ELF-1 (cell line): Measurements from ENCODE around the gene BLVRA.
"Not testable (repeated sequence)": the region's sequence is repeated elsewhere in the genome, so short reads cannot be mapped to it uniquely, and the experiment has no call there.

Experiments
- DNase-seq: peaks from one replicate; pipeline ENCODE4 v3.0.0-alpha.2; 2016; ENCODE audit warnings: low read depth, low spot score

Gene BLVRA, protein sequence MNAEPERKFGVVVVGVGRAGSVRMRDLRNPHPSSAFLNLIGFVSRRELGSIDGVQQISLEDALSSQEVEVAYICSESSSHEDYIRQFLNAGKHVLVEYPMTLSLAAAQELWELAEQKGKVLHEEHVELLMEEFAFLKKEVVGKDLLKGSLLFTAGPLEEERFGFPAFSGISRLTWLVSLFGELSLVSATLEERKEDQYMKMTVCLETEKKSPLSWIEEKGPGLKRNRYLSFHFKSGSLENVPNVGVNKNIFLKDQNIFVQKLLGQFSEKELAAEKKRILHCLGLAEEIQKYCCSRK

DNA sequence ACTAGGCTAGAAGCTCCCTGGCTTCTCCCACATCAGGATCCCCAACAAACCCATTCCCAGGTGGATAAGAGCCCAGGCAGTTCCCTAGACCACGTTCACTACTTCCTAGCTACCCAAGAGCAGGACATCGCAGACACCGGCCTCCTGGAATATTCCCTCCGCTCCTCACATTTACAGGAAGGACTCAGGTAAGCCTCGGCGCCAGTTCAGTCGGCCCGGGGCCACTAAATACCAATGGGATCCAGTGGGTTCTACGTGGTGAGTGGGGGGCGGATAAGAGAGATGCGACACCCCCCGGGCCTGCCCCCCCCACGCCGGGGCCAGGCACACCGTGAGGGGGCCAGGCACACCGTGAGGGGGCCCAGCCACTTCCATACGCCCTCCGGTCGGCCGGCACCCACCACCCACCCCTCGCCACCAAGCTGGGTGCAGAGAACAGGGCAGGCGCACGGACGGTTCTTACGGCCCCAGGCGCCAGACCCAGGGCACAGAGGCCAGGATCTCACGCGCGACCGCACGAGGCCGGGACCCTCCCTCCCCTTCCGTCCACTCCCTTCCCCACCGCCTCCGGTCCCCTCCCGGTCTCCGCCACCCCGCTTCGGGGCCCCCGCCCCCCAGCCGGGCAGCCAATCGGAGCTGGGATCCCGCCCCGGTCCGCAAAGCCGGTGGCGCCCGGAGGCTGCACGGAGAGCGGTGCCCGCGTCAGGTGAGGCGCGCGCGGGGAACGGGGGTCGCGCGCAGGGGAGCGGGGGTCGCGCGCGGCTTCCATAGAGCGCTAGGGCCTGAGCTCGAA, at the start of gene BLVRA:
Gene BLVRA, plus strand, starts transcription at position 652 of the 793 bp plus-strand sequence. CDS start 12,479 bp downstream, outside the sequence.
- peak; percentile 17 for DNase-seq

DNA sequence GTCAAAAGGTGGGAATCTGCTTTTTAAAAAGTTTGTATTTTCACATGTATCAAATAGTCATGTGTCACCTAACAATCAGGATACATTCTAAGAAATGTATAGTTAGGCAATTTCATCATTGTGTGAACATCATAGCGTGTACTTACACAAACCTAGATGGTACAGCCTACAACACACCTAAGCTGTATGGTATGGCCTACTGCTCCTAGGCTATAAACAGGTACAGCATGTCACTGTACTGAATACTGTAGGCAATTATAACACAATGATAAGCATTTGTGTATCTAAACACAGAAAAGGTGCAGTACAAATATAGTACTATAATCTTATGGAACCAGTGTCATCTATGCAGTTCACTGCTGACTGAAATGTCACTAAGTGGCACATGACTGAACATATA, 47.0 kb upstream of the BLVRA start:
- no peak for DNase-seq

DNA sequence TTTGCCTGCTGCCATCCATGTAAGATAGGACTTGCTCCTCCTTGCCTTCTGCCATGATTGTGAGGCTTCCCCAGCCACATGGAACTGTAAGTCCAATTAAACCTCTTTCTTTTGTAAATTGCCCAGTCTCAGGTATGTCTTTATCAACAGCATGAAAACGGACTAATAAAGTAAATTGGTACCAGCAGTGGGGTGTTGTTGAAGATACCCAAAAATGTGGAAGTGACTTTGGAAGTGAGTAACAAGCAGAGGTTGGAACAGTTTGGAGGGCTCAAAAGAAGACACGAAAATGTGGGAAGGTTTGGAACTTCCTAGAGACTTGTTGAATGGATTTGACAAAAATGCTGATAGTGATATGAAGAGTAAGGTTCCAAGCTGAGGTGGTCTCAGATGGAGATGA, 42.5 kb upstream of the BLVRA start:
- DNase-seq: not testable (repeated sequence)

DNA sequence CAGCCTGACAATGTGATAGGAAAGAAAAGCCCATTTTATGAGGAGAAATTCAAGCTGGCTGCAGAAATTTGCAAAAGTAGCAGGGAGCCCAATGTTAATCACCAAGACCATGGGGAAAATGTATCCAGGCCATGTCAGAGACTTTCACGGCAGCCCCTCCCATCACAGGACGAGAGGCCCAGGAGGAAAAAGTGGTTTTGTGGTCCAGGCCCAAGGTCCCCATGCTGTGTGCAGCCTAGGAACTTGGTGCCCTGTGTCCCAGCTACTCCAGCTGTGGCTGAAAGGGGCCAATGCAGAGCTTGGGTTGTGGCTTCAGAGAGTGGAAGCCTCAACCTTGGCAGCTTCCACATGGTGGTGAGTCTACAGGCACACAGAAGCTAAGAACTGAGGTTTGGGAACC, 41.9 kb upstream of the BLVRA start:
- DNase-seq: no peak

DNA sequence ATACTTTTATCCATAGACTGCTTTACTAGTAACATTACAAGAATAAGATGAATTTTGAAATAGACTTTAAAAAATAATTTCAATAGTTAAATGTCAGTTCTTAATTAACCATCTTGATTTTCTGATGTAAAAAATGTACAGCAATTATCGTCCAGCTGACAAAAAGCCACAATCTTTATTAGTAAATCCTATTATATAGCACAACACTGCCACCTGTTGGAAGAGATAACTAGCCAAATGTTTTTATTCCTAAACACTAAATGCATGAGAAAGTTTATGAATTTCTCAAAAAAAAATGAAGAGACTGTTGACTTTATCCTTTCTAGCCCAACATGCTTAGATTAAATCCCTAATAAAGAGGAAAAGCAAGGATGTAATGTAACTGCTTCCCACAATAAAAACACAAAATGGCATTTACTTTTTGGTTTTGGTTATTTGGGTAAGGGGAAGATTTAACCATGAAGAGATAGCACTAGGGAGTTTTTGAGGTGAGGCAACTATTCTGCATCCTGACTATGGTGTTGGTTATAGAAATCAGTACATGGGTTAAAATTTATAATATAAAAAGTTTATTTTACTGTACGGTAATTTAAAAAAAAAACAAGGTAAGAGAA, 37.2 kb upstream of the BLVRA start:
- no peak for DNase-seq

DNA sequence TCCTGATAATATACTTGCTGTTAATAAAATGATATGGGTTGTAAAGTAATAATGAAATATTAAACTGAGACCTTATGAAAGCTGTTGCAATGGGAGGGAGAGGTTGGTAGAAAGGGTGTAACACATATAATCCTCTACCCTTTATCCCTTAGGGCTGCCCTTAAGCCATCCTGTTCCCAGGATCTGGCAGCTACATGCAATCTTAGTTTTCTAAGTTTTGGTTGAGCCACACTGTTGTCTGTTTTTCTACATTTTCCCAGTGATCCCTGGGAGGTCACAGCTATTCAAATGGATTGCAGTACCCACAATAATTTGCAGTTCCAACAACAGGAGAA, 35.5 kb upstream of the BLVRA start:
- no peak for DNase-seq

DNA sequence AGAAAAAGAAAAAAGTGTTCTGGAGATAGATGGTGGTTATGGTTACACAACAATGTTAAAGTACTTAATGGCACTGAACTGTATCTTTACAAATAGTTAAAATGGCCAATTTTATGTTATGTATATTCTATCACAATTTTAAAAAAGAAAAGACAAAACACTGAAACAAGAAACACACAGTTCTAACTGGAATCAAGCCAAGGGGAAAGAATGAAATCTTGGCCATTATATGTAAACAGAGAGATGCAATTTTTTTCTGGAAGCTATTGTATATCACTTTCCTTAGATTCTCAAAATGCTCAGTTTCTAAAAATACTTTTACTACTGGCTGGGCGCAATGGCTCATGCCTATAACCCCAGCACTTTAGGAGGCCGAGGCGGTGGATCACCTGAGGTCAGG, 33.2 kb upstream of the BLVRA start:
- DNase-seq: no peak

DNA sequence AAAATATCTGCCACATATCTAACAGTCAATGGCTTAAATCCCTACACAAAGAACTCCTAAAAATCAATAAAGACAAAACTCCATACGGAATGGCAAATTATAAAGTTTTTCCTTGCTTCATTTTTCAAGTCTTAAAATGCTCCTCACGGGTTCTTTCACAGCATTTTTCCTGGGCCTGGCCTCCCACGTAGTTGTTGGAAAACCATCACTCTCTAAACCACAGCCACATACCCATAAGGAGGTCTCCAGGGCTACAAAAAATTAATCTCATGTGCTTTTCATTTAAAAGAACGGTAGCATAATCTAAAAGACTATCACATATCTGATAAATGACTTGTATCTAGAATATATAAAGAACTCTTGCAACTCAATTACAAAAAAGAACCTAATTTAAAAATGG, 32.0 kb upstream of the BLVRA start:
- no peak for DNase-seq

DNA sequence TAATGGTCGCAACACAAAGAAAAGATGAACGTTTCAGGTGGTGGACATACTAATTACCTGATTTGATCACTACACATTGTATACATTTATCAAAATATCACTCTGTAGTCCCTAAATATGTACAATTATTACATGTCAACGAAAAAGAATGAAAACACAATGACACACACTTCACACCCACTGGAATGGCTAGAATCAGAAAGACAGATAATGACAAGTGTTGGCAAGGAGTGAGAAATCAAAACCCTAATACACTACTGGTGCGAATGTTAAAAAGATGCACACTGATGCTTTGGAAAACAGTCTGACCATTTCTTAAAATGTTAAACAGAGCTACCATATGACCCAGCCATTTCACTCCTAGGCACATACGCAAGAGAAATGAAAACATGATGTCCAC, 31.5 kb upstream of the BLVRA start:
- no peak for DNase-seq

DNA sequence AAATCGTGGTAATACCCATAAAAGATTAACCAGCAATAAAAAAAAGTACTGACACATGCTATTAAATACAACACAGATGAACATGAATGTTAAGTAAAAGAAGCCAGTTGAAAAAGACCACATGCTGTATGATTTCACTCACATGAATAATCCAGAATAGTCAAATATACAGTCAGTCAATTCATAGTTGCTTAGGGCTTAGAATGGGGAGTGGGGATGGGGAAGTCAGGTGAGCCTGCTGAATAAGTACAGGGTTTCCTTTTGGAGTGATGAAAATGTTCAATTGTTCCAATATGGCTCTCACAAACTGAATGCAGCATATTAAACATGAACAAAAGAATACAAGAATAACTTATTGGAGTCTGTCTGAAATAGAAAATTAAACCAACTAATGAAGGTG, 31.0 kb upstream of the BLVRA start:
- DNase-seq: no peak

DNA sequence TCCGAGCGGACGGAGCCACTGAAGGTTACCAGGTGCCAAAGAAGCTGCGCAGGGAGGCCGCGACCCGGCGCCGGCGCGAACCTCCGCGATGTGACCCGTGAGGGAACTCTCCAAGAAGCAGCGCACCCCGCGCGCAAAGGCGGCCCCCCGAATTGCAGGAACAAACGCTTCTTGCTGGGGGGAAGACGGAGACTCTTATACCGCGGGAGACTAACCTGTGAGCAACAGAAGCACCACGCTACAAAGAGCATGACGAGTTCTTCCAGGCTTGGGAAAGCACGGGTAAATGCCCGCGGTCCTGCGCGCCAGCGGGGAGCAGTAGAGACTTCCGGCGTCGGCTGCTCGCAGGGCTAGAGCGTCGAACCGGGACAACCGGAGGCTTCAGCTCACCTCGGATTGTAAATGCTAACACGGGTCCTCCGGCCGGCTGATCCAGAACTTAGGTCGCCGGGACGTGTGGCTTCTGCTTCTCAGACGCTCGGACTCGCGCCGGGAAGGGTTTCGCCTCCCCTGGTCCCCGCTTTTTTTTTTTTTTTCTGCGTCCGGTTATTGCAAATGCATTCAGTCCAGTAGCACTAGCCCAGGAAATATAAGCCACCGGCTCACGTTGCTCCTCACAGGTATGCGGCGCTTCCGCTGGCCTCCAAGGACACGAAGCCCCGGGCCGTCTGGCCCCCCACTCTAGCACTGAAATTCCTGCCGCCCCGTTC, 29.1 kb upstream of the BLVRA start, which contains the start of gene COA1:
Gene COA1, minus strand, starts transcription at position 310 of the 710 bp plus-strand sequence. CDS start 80,909 bp downstream, outside the sequence.
- peak; percentile 94 for DNase-seq

DNA sequence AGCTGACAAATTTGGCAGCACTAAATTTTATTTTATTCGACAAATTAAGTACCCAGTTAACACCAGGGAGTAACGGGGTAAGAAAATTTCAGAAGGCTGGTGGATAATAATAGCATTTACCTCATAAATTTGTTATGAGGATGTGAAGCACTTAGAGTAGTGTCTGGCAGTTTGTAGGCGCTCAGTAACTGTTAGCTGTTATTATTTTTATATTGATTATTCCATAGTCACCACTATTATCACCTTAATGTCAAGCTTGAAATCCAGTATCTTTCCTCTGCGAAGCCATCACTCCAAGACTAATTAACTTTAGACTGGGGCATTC, 28.6 kb upstream of the BLVRA start:
- DNase-seq: no peak

DNA sequence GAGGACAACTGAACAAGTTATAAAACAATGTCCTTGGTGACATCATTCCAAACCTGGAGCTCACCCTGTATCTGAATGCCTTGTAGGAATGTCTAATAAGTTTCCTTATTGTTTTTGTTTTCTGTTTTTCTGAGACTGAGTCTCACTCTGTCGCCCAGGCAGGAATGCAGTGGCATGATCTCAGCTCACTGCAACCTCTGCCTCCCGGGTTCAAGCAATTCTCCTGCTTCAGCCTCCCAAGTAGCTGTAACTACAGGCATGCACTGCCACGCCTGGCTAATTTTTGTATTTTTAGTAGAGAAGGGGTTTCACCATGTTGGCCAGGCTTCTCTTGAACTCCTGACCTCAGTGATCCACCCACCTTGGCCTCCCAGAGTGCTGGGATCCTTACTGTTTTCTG, 27.0 kb upstream of the BLVRA start:
- not testable (repeated sequence) for DNase-seq

DNA sequence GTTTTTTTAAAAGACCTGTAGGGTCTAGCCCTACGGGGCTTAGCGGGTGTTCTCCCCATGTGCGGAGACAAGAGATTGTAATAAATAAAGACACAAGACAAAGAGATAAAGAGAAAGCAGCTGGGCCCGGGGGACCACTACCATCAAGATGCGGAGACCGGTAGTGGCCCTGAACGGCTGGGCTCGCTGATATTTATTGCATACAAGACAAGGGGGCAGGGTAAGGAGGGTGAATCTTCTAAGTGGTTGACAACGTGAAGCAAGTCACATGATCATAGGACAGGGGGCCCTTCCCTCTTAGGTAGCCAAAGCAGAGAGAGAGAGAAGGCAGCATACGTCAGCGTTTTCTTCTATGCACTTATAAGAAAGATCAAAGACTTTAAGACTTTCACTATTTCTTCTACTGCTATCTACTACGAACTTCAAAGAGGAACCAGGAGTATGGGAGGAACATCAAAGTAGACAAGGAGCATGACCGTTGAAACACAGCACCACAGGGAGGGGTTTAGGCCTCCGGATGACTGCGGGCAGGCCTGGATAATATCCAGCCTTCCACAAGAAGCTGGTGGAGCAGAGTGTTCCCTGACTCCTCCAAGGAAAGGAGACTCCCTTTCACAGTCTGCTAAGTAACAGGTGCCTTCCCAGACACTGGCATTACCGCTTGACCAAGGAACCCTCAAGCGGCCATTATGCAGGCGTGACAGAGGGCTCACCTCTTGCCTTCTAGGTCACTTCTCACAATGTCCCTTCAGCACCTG, 23.7 kb upstream of the BLVRA start:
- DNase-seq: not testable (repeated sequence)

DNA sequence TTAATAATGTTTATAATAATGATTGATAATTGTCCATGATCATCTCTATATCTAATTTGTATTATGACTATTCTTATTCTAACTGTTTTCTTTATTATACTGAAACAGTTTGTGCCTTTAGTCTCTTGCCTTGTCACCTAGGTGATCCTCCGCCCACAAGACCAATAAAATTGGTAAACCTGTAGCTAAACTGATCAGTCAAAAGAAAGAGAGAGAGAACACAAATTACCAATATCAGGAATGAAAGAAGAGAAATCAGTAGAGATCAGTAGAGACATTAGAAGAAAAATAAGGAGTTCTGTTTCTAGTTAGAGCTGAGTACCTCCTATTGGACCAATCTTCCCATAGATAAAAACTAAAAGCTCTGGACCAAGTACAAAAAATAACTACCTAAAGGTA, 23.1 kb upstream of the BLVRA start:
- no peak for DNase-seq

DNA sequence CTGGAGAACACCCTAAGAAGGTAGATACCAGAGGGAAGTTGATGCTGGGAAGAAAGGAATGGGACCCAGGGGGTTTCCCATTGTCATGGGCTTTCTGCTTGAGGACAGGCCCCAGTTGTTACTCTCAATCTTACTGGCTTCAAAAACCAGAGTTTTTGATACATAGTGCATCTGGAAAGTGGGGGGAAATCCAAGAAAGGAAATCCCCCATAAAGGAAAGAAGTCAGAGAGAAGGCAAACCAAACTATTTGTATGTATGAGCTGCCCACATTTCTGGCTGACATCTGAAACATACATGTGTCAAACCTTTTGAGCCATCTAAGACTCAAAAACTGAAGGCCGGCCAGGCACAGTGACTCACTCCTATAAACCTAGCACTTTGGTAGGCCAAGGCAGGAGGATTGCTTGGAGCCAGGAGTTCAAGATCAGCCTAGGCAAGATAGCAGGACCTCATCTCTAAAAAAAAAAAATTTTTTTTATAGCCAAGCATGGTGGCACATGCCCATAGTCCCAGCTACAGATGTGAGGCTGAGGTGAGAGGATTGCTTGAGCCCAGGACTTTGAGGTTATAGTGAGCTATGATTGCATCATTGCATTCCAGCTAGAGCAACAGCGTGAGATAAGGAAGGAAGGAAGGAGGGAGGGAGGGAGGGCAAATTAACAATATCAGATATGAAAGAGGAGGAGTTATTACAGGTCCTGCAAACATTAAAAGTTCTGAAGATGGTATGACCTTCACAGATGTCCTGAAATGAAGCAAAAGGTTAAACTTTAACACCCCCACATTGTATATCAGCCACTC, 22.5 kb upstream of the BLVRA start:
- no peak for DNase-seq

DNA sequence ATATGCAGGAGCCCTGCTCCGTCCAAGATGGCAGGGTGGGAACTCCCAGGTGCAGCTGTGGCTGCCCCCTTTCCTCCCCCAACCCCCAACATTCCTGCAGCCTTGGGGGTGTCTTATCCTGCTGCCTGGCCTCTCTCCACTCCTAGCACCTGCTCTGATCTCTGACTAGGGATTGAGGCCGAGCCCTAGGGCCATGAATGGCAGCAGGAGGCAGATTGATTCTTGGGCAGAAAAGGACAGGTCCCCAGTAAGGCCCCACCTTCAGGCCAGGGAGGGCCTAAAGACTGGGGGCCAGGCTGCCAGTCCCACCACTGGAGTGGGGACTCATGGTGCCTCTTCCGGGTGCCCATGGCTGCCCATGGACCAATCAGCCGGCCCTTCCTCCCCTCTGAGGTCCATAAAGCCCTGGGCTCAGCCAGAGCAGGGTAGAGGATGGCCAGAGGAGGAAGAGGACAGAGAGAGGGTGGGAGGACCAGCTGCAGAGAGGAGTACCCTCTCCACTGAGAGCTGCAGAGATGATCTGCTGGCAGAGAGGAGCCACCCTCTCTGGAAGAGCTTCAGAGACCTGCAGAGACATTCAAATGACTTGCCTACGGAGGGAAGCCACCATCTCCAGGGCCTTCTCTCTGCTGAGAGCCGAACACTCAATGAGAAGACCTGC, 20.9 kb upstream of the BLVRA start:
- DNase-seq: no peak

DNA sequence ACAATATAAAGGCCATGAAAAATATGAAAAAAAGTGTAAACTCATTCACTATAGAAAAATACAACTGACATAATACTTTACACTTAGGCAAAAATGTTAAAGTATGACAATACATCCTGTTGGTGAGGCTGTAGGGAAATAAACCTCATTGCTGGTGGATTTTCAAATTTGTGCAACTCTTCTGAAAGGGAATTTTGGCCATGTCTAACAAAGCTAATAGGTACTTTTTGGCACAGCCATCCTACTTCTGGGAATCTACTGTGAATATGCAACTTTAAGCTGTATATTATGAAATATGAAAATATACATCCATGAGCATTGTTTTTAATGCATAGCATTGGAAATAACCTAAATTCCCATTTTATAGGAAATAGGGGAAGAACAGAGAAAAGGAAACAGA, 15.8 kb upstream of the BLVRA start:
- DNase-seq: no peak

DNA sequence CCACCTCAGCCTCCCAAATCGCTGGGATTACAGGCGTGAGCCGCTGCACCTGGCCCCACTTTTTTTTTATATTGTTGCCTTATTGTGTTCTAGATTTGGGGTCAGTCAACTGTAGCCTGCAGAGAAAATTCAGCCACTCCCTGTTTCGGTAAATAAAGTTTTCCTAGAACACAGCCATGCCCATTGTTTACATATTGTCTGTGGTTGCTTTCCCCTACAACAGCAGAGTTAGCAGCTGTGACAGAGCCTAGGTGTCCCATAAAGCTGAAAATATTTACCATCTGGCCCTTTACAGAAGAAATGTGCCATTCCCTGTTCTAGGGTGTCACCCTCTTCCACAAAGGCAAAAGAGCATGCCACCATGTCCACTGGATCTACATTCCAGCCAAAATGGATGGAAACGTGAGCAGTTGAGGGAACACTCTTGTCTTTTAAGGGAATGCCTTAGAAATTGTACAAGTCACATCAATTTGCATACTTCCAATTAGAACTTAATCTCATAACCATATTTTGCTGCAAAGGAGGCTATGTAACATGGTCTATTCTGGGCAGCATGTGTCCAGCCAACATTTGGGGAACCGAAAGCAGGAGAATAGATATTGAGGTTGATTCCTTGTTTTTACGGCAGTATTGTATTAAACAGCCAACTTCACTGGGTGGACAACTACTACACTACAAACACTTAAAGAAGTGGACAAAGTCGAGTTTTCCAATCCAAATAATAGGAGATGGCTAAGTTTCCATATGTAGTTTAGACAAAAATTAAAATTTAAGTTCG, 11.0 kb upstream of the BLVRA start:
- DNase-seq: no peak
